ENCODE results near the gene LIN37. TPM values are rescaled to one million over a fixed set of nuclear protein-coding genes. Genes with fewer than 3 reads are reported as not detected.

LIN37 gene
- total and polyA plus RNA-seq, 2 of the 13 experiments (the other 11 are each of a cell fraction or from before 2014, with no cell fraction given): 6.3 to 8.7 TPM

DNA sequence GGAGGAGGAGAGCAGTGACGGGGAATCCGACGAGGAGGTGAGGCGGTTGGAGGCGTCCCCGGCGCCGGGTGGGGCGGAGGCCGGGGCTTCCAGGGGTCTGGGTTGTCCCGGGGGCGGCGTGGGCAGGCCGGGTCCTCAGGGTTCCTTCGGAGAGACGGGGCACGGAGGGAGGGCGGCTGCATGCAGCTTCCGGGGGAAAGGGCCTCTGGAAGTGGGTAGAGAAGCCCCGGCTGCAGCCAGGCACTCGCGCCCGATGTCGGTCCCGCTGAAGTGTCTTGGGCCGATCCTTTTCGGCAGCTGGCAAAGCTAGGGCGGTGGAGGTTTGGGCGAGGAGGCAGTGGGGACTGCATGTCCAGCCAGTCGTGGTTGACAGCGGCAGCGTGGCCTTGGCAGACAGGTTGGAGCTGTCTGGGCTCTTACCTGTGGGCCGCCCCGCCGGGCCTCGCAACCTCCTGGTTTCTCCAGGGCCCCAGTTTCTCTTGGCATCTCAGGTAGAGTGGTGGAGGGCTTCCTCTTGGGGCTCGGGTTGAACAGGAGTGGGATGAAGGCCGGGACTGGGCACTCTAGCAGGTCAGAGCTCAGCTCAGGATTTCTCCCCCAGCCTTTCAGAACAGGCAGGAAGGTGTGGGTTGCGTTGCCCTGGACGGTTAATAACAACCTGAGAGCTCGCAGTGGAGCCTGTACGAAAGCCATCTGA, 29.9 kb upstream of the LIN37 start (continued):
- TF ChIP-seq ZNF225 (CRISPR knock-in tag; IDR thresholded peaks at IDR 0.05): peak; percentile 59; the same call in 1 of the 2 replicates
- TF ChIP-seq SMYD3 (CRISPR knock-in tag; IDR thresholded peaks at IDR 0.05): no peak
- TF ChIP-seq HOMEZ (CRISPR knock-in tag; IDR thresholded peaks at IDR 0.05; ENCODE audit: low read depth): no peak
- no peak for TF ChIP-seq ZNF766 (CRISPR knock-in tag; IDR thresholded peaks at IDR 0.05; ENCODE audit: borderline replicate concordance)
- TF ChIP-seq ZNF510 (CRISPR knock-in tag; IDR thresholded peaks at IDR 0.05; ENCODE audit: low read depth): no peak
- TF ChIP-seq KDM4B (CRISPR knock-in tag; IDR thresholded peaks at IDR 0.05): no peak
- no peak for TF ChIP-seq ZBTB1 (CRISPR knock-in tag; IDR thresholded peaks at IDR 0.05; ENCODE audit: borderline replicate concordance)
- no peak for TF ChIP-seq ZKSCAN8 (CRISPR knock-in tag; IDR thresholded peaks at IDR 0.05; ENCODE audit: borderline replicate concordance)
- TF ChIP-seq EP300 (IDR thresholded peaks at IDR 0.05; ENCODE audit: low read depth in 2 of 2, low read length in 2 of 2): no peak
- no peak for TF ChIP-seq EP300 (CRISPR knock-in tag; IDR thresholded peaks at IDR 0.05; ENCODE audit: borderline replicate concordance)
- TF ChIP-seq, protein P1, sequence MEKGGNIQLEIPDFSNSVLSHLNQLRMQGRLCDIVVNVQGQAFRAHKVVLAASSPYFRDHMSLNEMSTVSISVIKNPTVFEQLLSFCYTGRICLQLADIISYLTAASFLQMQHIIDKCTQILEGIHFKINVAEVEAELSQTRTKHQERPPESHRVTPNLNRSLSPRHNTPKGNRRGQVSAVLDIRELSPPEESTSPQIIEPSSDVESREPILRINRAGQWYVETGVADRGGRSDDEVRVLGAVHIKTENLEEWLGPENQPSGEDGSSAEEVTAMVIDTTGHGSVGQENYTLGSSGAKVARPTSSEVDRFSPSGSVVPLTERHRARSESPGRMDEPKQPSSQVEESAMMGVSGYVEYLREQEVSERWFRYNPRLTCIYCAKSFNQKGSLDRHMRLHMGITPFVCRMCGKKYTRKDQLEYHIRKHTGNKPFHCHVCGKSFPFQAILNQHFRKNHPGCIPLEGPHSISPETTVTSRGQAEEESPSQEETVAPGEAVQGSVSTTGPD (CRISPR knock-in tag; IDR thresholded peaks at IDR 0.05): no peak
- TF ChIP-seq SCMH1 (CRISPR knock-in tag; IDR thresholded peaks at IDR 0.05; ENCODE audit: borderline replicate concordance): no peak
- TF ChIP-seq ZNF3 (CRISPR knock-in tag; IDR thresholded peaks at IDR 0.05): no peak
- no peak for TF ChIP-seq CREB1 (IDR thresholded peaks at IDR 0.05)
- no peak for TF ChIP-seq CREB1 (CRISPR knock-in tag; IDR thresholded peaks at IDR 0.05)
- peak; percentile 55 for TF ChIP-seq AGO2 (optimal IDR thresholded peaks at IDR 0.05; ENCODE audit: low read depth, low read length)
- no peak for TF ChIP-seq BCLAF1 (IDR thresholded peaks at IDR 0.05)
- no peak for TF ChIP-seq HNF1A (IDR thresholded peaks at IDR 0.05; ENCODE audit: low read depth)
- TF ChIP-seq HNF1A (CRISPR knock-in tag; IDR thresholded peaks at IDR 0.05; ENCODE audit: borderline replicate concordance): no peak
